Caki2 (cell line): ENCODE results near the gene PTH2. TPM values are rescaled to one million over a fixed set of nuclear protein-coding genes. Genes with fewer than 3 reads are reported as not detected.

Source experiments
- total RNA-seq: library from RNA; depleted of rRNA; stranded (reverse); fragments of >200 nt; shearing (Covaris generic); gene quantifications from 2 replicates; pipeline ENCODE4 v1.2.3, GENCODE V29; 2014; ENCODE audit warnings: low replicate concordance; rRNA removed

The PTH2 gene
- total RNA-seq, 1 experiment from 2014 or later: not detected

Other genes with a start within 250 kb of the PTH2 start
- gene SLC6A16, start 98.2 kb downstream of the PTH2 start, total RNA-seq: 0.90 and 1.6 TPM in 2 replicates
- gene CD37, start 88.0 kb downstream of the PTH2 start, total RNA-seq: not detected in 2 replicates
- 36.8 and 42.4 TPM in 2 replicates for gene TEAD2, start 61.0 kb downstream of the PTH2 start, total RNA-seq
- 0.30 TPM in 1 of 2 replicates, not detected in the other for gene DKKL1, start 59.6 kb downstream of the PTH2 start, total RNA-seq
- gene KASH5, start 35.2 kb downstream of the PTH2 start, total RNA-seq: 0.30 TPM in 1 of 2 replicates, not detected in the other
- not detected in 2 replicates for gene GFY, start 1.9 kb upstream of the PTH2 start, total RNA-seq
- gene SLC17A7, start 18.1 kb upstream of the PTH2 start, total RNA-seq: not detected in 2 replicates
- gene PIH1D1, start 28.4 kb upstream of the PTH2 start, total RNA-seq: 142 and 146 TPM in 2 replicates
- 83.2 and 88.7 TPM in 2 replicates for gene ALDH16A1, start 29.8 kb upstream of the PTH2 start, total RNA-seq
- gene FLT3LG, start 50.8 kb upstream of the PTH2 start, total RNA-seq: 0.35 and 0.71 TPM in 2 replicates
- gene RPL13A, start 64.2 kb upstream of the PTH2 start, total RNA-seq: 2,724 and 3,070 TPM in 2 replicates
- 2,936 and 3,126 TPM in 2 replicates for gene RPS11, start 73.0 kb upstream of the PTH2 start, total RNA-seq
- gene FCGRT, start 89.2 kb upstream of the PTH2 start, total RNA-seq: 75.4 and 121 TPM in 2 replicates
- 0.27 and 0.52 TPM in 2 replicates for gene RCN3, start 104.6 kb upstream of the PTH2 start, total RNA-seq
- gene NOSIP, start 157.1 kb upstream of the PTH2 start, total RNA-seq: 172 and 190 TPM in 2 replicates
- gene PRRG2, start 157.9 kb upstream of the PTH2 start, total RNA-seq: 9.5 TPM in 1 of 2 replicates, not detected in the other
- gene PRR12, start 167.7 kb upstream of the PTH2 start, total RNA-seq: 1.3 and 2.3 TPM in 2 replicates
- 140 and 190 TPM in 2 replicates for gene RRAS, start 216.7 kb upstream of the PTH2 start, total RNA-seq
- gene SCAF1, start 218.8 kb upstream of the PTH2 start, total RNA-seq: 18.5 and 28.2 TPM in 2 replicates
- gene IRF3, start 242.4 kb upstream of the PTH2 start, total RNA-seq: 116 and 227 TPM in 2 replicates
- 3.0 TPM in 1 of 2 replicates, not detected in the other for gene BCL2L12, start 242.5 kb upstream of the PTH2 start, total RNA-seq